ENCODE results near the gene KHK. TPM values are rescaled to one million over a fixed set of nuclear protein-coding genes. Genes with fewer than 3 reads are reported as not detected.
"Not testable (repeated sequence)": the region's sequence is repeated elsewhere in the genome, so short reads cannot be mapped to it uniquely, and the experiment has no call there.

The KHK gene
- total RNA-seq, 1 donor from 2014 or later = 0.24 TPM

DNA sequence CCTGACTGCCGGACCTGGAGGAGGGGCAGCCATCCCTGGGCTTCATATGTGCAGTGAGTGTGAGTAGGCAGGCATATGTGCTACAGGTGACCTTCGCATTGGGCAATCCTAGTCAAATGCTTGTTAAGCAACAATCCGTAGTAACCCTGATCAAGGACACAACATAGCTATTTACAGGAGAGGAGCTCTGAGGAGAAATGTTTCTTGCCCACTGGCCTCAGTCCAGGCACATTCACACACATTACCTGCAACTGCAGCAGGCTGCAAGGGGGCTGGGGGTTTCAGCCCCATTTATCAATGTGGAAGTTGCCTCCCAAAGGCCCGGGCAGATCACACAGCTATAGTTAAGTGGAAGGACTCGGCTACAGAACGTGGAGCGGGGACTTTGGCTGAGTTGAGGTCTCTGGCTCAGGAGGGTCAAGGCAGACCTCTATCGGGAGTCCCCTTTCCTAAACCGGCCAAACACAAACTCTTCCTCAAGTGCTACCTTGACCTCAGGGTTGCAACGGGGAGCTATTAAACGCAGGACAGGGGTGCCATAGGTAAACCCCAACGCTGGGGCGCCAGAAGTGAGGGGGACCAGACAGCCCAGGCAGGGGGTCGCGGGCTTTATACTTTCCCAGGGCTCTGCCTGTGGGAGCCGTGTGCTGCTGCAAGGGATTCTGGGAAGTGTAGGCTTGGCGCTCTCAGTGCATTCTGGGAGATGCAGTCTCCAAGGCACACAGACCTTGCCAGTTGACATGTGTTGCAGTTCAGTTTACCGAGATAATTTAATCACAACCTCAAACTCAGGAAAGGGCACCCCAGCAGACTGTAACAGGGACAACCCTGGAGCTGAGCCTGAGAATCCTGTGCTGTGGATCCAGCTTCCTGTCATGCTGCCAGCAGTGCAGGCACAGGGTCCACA lies 9.4 kb downstream of the KHK start:
- DNase-seq (ENCODE audit: low read depth) = peak; percentile 78

DNA sequence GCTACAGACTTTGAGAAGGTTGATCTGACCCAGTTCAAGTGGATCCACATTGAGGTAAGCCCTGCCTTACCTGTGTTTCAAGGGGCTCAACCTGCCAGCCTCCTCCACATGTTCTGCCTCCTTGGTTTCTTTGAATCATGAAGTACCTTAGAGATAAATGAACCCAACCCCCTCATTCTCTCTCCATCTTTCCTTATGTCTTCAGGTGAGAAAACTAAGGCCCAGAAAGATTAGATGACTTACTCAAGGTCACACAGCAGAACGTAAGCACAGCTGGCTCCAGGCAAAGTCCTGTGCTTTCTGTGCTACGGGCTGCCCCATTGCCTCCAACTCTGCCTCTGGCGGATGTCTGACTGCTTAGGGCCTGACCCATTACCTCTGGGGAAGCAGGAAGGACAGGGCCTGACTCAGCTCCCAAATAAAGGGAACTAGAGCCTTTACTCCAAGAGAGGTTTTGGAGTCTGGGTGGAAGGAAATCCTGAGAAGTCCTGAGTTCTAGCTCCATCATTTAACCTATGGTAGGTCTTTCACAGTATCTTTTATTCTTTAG lies 10.3 kb downstream of the KHK start:
- DNase-seq (ENCODE audit: low read depth) = no peak

DNA sequence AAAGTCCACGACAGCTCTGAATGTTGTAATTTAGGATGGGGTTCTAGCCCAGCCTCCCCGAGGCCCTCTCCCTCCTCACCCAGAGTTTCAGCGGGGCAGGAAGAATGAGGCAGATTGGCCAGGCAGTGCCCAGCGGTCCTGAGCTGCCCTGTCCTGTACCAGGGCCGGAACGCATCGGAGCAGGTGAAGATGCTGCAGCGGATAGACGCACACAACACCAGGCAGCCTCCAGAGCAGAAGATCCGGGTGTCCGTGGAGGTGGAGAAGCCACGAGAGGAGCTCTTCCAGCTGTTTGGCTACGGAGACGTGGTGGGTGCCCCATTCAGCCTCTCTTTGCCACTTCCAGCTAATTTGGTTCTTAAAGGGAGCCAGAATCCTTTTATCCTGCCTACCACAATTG lies 10.8 kb downstream of the KHK start:
- DNase-seq (ENCODE audit: low read depth) = no peak

DNA sequence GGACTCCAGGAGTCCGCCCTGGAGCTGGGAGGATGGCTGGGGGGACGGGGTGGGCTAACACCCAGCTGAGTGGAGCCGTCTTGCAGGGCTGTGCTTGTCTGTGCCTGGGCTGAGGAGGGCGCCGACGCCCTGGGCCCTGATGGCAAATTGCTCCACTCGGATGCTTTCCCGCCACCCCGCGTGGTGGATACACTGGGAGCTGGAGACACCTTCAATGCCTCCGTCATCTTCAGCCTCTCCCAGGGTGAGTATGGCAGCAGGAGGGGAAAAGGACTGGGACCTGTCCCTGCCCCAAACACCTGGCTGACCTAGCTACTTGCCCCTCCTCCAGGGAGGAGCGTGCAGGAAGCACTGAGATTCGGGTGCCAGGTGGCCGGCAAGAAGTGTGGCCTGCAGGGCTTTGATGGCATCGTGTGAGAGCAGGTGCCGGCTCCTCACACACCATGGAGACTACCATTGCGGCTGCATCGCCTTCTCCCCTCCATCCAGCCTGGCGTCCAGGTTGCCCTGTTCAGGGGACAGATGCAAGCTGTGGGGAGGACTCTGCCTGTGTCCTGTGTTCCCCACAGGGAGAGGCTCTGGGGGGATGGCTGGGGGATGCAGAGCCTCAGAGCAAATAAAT lies 12.9 kb downstream of the KHK start:
- DNase-seq (ENCODE audit: low read depth) = no peak

DNA sequence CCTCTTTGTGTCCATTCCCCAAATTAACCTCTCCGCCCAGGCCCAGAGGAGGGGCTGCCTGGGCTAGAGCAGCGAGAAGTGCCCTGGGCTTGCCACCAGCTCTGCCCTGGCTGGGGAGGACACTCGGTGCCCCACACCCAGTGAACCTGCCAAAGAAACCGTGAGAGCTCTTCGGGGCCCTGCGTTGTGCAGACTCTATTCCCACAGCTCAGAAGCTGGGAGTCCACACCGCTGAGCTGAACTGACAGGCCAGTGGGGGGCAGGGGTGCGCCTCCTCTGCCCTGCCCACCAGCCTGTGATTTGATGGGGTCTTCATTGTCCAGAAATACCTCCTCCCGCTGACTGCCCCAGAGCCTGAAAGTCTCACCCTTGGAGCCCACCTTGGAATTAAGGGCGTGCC lies 13.5 kb downstream of the KHK start:
- DNase-seq (ENCODE audit: low read depth) = no peak

DNA sequence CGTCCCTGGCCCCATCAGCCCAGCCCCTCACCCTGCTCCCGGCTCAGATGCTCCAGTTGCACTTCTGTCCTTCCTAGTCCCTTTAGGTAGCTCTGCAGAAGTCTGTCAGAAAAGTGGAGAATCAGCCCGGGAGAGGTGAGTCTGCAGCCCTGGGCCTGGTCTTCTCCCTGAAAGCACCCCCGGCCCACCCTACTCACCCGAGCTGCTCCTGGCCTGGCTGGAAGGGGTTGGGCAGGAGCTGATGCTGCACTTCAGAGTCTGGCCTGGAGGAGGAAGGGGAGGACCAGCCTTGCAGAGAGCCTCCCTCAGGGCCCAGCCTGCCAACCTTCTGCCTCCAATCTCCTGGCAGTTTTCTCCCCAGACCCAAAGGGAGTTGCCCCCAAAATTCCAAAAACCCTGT lies 15.8 kb downstream of the KHK start:
- DNase-seq (ENCODE audit: low read depth) = no peak

DNA sequence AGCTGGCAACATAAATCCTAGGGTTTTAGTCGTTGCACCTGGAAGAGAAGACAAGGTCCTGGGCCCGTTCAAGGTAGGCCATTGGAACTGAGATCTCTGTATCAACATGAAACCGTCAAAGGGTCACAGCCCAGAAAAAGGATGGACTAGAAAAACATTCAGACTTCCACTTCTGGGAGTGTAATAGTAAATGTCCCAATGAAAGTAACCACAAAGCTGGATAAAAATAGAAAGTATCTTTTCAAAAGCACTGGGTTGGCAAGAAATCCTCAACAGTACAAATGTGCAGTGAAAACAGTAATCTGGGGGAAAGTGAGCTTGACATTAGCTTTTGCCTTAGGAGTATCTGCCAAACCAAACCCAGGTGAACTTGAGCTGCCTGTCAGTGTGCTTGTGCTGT lies 19.4 kb downstream of the KHK start:
- no peak for DNase-seq (ENCODE audit: low read depth)

DNA sequence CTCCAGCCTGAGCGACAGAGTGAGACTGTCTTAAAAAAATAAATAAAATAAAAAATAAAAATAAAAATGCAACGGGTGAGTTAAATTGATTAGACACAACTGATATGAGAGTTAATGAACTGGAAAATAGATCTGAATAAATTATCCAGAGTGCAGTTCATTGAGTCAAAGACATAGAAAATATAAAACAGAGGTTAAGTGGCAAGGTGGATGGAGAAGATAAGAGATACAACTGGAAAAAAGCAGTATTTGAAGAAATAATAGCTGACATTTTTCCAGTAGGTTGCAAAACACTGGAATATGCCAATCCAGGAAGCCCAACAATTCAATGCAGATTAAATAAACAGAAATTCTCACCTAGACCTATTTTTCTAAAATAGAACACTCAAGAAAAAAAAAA lies 21.6 kb downstream of the KHK start:
- DNase-seq (ENCODE audit: low read depth) = no peak

DNA sequence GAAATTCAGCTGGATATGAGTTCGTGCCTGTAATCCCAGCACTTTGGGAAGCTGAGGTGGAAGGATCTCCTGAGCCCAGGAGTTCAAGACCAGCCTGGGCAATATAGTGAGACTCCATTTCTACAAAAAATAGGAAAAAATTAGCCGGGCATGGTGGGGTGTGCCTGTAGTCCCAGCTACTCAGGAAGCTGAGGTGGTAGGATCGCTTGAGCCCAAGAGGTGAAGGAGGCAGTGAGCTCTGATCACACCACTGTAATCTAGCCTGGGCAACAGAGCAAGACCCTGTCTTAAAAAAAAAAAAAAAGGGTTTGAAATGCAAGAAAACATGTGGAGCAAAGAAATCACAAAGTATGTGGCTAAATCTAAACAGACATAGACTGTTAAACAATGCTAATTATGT lies 22.5 kb downstream of the KHK start:
- DNase-seq (ENCODE audit: low read depth) = no peak

DNA sequence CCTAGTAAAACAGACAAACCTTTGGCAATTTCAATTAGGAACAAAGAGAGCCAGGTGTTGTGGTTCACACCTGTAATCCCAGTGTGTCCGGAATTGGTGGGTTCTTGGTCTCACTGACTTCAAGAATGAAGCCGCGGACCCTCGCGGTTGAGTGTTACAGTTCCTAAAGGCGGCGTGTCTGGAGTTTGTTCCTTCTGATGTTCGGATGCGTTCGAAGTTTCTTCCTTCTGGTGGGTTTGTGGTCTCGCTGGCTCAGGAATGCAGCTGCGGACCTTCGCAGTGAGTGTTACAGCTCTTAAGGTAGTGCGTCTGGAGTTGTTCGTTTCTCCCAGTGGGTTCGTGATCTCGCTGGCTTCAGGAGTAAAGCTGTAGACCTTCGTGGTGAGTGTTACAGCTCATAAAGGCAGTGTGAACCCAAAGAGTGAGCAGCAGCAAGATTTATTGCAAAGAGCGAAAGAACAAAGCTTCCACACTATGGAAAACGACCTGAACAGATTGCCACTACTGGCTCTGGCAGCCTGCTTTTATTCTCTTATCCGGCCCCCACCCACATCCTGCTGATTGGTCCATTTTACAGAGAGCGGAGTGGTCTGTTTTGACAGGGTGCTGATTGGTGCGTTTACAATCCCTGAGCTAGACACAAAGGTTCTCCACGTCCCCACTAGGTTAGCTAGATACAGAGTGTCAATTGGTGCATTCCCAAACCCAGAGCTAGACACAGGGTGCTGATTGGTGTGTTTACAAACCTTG lies 24.2 kb downstream of the KHK start:
- DNase-seq (ENCODE audit: low read depth) = not testable (repeated sequence)

DNA sequence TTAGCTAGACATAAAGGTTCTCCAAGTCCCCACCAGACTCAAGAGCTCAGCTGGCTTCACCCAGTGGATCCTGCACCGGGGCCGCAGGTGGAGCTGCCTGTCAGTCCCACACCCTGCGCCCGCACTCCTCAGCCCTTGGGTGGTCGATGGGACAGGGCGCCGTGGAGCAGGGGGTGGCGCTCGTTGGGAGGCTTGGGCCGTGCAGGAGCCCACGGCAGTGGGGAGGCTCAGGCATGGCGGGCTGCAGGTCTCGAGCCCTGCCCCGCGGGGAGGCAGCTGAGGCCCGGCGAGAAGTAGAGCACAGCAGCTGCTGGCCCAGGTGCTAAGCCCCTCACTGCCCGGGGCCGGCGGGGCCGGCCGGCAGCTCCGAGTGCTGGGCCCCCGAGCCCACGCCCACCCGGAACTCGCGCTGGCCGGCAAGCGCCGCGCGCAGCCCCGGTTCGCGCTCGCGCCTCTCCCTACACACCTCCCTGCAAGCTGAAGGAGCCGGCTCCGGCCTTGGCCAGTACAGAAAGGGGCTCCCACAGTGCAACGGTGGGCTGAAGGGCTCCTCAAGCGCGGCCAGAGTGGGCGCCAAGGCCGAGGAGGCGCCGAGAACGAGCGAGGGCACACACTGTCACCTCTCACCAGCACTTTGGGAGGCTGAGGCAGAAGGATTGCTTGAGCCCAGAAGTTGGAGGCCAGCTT lies 25.0 kb downstream of the KHK start:
- not testable (repeated sequence) for DNase-seq (ENCODE audit: low read depth)

DNA sequence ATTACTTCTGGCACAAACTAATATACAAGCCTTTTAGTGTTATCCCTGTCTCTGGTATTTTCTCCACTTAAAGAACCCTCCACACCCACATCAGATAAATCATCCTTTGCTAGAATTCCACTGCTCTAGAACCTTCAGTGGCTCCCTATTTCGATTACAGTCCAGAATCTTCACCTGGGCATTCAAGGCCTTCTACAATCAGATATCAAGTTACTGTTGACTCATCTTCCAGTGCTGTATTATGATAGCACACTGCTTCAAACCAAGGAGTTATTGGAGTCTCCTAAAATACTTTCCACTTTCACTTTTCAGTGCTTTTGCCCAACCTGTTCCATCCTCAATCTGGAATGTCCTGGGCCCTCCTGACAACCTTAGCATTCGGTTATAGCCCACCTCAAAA lies 28.9 kb downstream of the KHK start:
- no peak for DNase-seq (ENCODE audit: low read depth)

DNA sequence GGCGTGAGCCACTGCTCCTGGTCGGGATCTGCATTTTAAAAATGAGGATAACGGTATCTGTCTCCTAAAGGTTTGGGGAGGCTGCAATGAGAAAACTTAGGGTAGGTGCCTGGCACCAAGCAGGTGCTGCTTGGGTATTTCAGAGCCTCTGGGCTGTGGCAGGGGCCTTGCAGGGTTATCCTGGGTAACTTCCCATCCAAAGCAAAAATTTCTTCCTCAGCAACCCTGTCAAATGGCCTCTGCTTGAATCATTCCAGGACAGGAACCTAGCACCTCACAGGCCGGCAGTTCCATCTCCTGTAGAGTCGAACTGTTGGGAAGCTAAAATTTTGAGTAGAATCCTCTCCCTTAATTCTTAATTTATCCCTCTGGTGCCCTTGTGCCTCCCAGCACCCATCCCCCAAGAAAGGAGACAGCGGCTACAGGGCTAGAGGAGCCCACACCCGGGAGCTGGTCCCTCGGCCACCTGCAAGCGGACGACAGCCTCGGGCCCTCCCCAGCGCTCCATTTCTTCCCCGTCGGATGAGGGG lies 31.5 kb downstream of the KHK start:
- no peak for DNase-seq (ENCODE audit: low read depth)

DNA sequence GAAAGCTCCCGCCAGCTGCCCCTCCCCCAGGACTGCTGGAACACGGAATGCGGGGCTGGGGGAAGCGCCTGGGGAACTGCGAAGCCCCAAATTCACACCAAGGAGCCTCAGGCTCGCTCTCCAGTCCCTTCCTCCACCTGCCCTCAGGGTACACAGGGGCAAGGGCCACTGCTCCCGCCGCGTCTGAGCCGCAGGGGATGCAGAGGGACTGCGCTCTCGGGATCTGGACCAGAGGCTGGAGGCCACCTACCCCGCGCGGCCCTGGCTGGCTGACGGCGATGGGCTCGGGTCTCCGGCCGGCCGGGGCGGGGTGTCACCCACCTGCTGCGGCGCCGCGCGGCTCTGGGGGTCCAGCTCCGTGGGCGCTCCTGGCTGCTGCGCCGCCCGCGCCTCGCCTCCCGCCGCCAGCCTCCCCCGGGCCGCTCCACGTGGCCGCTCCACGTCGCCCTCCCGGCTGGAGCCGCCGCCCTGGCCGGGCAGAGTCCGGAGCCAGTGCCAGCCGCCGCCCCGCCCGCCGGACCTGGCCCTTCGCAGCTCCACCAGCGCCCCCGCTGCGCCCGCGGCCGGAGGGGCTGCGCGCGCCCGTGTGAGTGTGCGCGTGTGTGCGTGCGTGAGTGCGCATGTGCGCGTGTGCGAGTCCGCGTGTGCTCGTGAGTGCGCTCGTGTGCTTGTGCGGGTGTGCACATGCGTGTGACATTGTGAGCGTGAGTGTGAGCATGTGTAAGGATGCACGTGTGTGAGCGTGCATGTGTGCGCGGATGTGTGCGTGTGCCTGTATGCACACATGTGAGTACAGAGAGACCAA lies 32.2 kb downstream of the KHK start, which contains the start of gene CGREF1:
TSS of gene CGREF1 (minus strand) at position 604 of the 805 bp plus-strand sequence. CDS start 14,762 bp downstream, outside the sequence.
- DNase-seq (ENCODE audit: low read depth) = no peak

DNA sequence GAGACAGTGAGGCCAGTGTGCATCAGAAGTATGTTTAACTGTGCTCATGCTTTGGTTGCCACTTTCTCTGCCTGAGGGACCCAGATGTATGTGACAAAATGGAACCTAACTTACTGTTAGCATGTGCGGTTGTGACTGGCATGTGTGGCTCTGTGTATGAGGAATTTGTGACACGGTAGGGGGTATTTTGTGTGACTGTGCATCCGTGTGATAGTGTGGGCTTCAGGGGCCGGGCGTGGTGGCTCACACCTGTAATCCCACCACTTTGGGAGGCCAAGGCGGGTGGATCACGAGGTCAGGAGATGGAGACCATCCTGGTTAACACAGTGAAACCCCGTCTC lies 32.7 kb downstream of the KHK start:
- DNase-seq (ENCODE audit: low read depth) = not testable (repeated sequence)

DNA sequence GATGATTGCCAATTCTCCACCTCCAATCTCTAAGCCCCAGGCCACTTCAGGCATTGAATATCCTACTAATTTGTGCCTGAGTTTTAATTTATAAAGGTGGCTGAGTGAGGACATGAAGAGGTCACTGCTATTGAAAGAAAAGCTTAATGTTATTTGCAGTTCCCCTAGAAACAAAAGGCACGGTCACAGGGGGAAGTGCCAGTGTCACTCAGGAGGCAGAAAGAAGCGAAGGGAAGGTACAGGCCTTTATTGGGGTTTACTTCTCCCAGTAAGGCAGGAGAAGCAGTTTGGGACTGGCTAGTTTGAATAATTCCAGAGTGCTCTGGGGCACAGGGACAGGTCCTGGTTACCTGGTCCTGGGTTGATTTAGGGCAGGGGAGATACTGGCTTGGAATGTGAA lies 35.3 kb downstream of the KHK start:
- no peak for DNase-seq (ENCODE audit: low read depth)

DNA sequence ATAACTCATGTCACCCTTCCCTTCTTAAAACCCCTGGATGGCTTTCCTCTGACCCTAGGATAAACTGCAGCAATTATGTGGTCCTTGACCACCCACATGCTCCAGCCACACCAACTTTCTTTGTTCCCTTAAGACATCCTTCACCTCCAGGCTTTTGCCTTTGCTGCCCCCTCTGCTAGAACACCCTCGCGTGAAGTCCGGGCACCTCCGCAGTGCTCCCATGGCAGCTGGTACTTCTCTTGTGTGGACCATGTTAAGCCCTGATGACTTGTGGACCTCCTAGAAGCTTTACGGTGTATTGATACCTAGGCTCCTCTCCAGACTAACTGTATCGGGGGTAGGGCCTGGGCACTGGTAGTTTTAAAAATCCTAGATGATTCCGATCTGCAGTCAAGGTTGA lies 36.2 kb downstream of the KHK start:
- no peak for DNase-seq (ENCODE audit: low read depth)

DNA sequence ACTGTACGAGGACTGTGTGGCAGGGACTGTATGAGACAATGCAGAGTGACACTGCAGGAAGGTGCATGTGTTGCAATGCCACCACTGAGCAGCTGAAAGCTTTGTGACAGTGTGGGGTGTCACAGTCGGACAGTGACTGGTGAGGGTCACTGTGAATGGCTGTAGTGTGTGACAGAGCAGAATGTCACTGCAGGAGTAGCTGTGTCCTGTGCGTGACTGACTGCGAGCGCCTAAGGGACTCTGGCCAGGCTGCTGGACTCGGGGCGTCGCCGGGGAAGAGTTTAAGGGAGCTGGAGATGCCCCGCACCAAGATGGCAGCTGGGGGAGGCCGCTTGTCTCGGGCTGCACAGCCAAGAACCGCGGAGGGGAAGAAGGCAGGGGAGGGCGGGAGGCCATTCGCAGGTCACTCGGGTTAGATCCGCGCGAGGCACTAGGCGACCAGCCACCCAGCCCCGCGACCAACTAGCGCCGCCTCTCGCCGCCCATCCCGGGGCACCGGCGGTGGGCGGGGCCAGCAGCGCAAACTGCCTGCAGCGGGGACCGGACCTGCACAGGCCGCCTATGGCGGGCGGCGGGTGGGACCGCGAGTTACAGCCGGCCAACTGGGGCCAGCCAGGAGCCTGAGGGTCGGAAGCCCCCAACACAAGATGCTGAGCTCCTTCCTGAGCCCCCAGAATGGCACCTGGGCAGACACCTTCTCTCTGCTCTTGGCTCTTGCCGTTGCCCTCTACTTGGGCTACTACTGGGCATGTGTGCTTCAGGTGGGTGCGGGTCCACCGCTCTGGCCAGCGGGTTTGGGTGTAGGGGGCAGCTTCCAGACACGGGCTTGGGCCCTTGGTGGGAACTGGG lies 37.0 kb downstream of the KHK start, which contains the start of gene ABHD1:
TSS of gene ABHD1 (plus strand) at position 514 of the 849 bp plus-strand sequence. CDS start at position 648, 134 bp downstream.
- peak; percentile 21 for DNase-seq (ENCODE audit: low read depth)

DNA sequence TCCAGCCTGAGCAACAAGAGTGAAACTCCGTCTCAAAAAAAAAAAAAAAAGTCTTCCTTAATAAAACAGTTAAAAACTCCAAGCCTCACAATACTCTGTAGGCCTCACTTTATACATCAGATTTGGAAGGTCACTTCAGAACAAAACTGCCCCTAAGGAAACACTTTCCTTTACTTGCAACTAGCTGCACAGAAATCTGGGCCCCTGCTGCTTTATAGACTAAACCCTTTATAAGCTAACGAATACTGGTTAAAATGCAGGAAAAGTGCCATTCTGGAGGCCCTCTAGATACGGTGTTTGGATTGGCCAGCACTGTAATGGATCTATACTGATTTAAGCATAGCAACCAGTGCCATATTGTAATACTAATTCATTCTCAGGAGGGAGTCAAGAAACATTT lies 38.5 kb downstream of the KHK start:
- DNase-seq (ENCODE audit: low read depth) = no peak

Data from myocyte (in vitro differentiated cells).